C4-2B (cell line): ENCODE results near the gene MAML3.

Experiments used
- H3K27ac ChIP-seq: fragments of 450-650 bp; 2 replicates; pipeline ENCODE4 v1.5.1; 2017
- ZFX ChIP-seq: fragments of 450-650 bp; IDR thresholded peaks from 2 replicates; pipeline ENCODE4 v1.6.1; 2017
- TF ChIP-seq, protein P1 (sequence below): fragments of 450-650 bp; conservative IDR thresholded peaks from 2 replicates; pipeline ENCODE4 v1.5.1; 2017; ENCODE audit warnings: mild to moderate bottlenecking

MAML3 gene

DNA sequence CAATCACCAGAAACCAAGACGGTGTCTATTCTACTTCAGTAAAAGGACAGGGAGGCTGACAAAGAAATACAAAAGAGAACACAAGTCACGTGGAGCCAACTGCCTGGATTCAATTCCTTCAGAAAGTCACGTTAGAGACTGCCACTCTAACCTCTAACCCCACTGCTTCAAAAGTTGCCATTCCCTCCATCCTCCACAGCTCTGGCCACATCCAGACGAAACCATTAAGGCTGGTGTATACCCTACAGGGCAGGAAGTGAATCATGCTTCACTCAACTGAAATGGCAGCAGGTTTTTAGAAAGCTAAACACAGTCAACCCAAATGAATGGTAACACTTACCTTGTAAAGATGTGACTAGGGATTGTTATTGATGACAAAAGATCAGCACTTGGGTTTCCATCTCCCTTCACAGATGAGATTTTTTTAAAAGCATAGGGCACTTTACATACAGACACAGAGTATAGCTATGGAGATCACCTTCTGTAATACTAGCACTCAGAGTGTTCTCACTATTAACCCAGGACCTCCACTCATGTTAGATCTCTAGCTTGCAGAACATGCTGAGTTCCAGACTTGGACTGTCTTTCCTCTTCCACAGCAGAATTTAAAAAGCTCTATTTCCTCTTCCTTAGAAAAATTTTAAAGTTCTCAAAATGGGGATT lies 37.4 kb downstream of the MAML3 start:
- TF ChIP-seq, protein P1, sequence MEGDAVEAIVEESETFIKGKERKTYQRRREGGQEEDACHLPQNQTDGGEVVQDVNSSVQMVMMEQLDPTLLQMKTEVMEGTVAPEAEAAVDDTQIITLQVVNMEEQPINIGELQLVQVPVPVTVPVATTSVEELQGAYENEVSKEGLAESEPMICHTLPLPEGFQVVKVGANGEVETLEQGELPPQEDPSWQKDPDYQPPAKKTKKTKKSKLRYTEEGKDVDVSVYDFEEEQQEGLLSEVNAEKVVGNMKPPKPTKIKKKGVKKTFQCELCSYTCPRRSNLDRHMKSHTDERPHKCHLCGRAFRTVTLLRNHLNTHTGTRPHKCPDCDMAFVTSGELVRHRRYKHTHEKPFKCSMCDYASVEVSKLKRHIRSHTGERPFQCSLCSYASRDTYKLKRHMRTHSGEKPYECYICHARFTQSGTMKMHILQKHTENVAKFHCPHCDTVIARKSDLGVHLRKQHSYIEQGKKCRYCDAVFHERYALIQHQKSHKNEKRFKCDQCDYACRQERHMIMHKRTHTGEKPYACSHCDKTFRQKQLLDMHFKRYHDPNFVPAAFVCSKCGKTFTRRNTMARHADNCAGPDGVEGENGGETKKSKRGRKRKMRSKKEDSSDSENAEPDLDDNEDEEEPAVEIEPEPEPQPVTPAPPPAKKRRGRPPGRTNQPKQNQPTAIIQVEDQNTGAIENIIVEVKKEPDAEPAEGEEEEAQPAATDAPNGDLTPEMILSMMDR: no peak
- no peak for TF ChIP-seq ZFX
- H3K27ac ChIP-seq: no peak overlapping the region

DNA sequence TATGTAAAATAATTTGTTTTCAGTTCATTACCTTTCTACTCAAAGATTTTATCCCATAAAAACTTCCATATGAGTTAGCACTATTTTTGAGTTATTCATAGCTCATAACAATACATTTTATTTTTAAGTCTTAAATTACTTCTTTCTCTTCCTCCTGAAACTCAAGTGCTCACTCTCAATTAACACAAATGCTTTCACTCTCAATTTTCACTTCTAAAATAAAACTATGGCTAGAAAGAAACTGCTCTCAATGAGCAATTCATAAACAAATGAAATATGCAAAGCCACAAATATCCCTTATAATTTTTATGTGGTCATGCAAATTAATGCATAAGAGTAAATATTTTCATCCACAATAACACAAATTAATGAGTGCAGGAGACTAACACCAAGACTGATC lies 38.8 kb downstream of the MAML3 start:
- H3K27ac ChIP-seq: no peak overlapping the region
- TF ChIP-seq ZFX: no peak
- TF ChIP-seq, protein P1: no peak

DNA sequence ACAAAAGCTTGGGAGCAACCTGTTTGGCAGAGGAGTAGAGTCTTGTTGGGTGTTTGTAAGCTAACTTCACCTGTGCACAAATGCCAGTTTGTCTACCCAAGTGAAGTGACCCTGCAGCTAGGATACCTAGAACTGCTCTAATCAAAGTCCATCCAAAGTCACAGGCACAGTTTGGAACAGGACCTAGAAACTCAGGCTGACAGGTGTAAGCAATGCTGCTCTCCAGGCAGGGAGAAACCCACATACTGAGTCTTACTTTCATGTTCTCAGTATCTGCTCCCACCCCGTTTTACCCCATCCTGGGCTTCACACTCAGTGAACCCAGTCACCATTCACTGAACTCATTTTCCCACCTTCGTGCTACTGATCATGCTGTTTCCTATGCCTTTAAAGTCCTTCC lies 40.3 kb downstream of the MAML3 start:
- TF ChIP-seq, protein P1: no peak
- TF ChIP-seq ZFX: no peak
- no peak overlapping the region for H3K27ac ChIP-seq

DNA sequence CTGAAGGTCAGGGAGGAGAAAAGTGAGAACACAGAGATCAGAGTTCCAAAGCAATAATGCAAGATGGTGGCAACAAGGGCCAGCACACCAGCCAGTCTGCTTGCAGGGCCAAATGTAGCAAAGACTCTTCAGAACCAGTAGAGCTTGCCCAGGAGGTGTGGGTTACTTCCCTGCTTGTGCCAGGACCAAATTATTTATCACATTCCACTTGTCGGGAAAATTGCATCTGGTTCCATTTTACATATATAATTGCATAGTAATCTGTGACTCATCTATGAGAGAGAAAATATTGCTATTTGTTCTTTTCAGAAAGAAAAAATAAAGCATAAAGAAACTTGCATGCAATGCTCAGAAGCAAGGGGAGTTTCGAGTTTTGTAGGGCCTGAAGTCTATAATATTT lies 41.4 kb downstream of the MAML3 start:
- H3K27ac ChIP-seq: no peak overlapping the region
- TF ChIP-seq, protein P1: no peak
- TF ChIP-seq ZFX: no peak

DNA sequence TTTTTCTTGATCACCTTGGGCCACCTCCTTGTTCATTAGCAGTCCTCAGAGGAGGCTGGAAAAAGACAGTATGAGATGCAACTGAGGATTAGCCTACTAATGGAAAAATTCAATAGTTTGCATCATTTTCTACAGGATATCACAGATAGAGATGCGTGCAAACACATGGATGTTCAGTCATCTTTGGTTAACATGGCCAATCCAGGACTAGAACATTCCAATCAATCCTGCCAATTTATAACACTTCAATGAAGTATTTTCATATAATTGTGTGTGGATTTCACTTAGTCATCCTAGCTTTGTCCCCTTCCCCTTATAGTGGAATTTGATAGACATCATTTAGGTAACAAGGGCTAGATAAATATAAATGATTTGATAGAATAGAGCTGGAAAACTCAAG lies 42.7 kb downstream of the MAML3 start:
- TF ChIP-seq, protein P1: no peak
- no peak for TF ChIP-seq ZFX
- no peak overlapping the region for H3K27ac ChIP-seq

DNA sequence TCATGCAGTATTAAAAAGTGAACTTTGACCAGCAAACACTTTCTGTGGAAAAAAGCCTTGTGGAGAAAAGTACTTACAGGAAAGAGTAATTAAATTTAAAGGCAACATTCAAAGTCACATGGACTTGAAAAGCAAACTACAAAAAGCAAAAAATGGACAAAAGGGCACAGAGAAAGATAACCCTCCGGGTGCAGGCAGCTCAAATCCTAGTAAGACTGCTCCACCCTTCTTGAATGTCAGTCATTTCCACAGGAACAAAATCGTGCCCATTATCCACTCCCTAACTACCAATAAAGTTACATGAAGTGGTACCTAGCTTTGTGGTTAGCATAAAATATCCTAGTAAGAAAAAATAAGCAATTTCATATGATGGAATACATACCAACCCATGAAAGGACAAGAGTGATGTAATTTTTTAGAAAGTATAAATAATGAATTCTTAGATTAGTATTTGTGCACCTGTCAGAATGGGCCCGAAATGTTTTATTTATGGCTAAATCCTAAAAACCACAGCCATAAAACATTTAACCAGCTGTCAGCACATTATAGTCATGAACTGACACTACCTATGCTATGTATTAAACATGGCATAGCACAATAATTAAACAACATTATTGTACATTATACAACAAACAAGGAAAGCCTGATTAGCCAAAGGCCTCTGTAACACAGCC lies 43.3 kb downstream of the MAML3 start:
- H3K27ac ChIP-seq: no peak overlapping the region
- TF ChIP-seq ZFX: no peak
- TF ChIP-seq, protein P1: no peak

DNA sequence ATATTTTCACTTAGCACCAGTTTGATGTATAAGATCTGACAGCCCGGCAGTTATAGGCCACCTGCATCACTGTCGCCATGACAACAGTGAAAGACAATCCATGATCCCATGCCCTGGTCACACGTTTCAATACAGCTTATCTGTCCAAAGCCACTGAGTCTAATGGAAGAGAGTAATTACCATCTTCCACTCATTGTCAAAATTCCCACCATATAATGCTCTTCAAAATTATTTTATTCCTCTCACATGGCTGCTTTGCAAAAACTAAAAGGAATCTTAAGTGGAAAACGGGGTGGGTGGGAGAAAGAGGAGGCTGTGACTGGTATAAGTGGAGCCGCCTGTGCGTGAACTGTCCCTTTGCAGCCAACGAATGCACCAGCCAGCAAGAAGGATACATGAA lies 44.2 kb downstream of the MAML3 start:
- TF ChIP-seq, protein P1: no peak
- no peak for TF ChIP-seq ZFX
- no peak overlapping the region for H3K27ac ChIP-seq
